ENCODE measurements around the gene UBL7. TPM values are rescaled to one million over a fixed set of nuclear protein-coding genes. Genes with fewer than 3 reads are reported as not detected.

The UBL7 gene
- total and polyA plus RNA-seq, 10 of the 15 experiments (the other 5 are each of a cell fraction or from before 2014, with no cell fraction given) = 25.9 to 145 (median 90.1) TPM

- CTCF ChIA-PET = interaction anchor here (0.6 to 22.3 kb wide), 26 partner anchors 9 to 1187 kb away, joined by 3 to 655 read pairs (median 6); partner anchors contain the start of genes ARID3B, CYP11A1 and UBL7
- H4K20me1 ChIP-seq (ENCODE audit: control insufficient read depth, insufficient read depth) = no peaks in the 10 kb centered on the region
- H3K4me3 ChIP-seq = no peak overlapping the region
- FAIRE-seq (peak; percentile 93), DNase-seq (ENCODE audit: low read depth, low spot score) (peak; percentile 55), ATAC-seq (peak; percentile 83)
- 0% methylated on average over 2 of the region's 2 CpGs for whole genome bisulfite sequencing (ENCODE audit: insufficient coverage, insufficient replicate concordance, low lambda C conversion rate, missing lambda C conversion rate)
- H3K4me2 ChIP-seq (ENCODE audit: control insufficient read depth, insufficient read depth) = no peak overlapping the region
- no peak overlapping the region for H3K9ac ChIP-seq (ENCODE audit: control insufficient read depth, insufficient read depth, low read length)
- no peak overlapping the region for H2AFZ ChIP-seq (ENCODE audit: control insufficient read depth, low read depth, low read length)
- intact Hi-C loops (cut with micrococcal nuclease; ENCODE audit: unreplicated experiment) = loop anchor here (1.0 to 2.0 kb wide), 3 partner anchors 50 to 64 kb away; no protein-coding TSS in a partner anchor
- SMC1A ChIA-PET (ENCODE audit: uncharacterized antibody, unreplicated experiment) = interaction anchor here (0.7 to 25.4 kb wide), 14 partner anchors 9 to 101 kb away, joined by 3 to 544 read pairs (median 5); partner anchors contain the start of gene UBL7
- POLR2A ChIA-PET = interaction anchor here (1.1 to 2.1 kb wide), 7 partner anchors 10 to 65 kb away, joined by 3 to 8 read pairs (median 4); no protein-coding TSS in a partner anchor
- no TSS peak for BruUV-seq (replicated peaks)
- no peaks in the 10 kb centered on the region for H3K9me3 ChIP-seq (replicated peaks; ENCODE audit: control insufficient read depth, insufficient read depth, low read length)
- H3K27ac ChIP-seq (ENCODE audit: control insufficient read depth, insufficient read depth) = no peak overlapping the region
- no peaks in the 10 kb centered on the region for H3K27me3 ChIP-seq (replicated peaks in 1 of 2; ENCODE audit: control insufficient read depth in 2 of 2, insufficient read depth in 2 of 2, low read length in 1 of 2)
- peaks cover 18% of the 10 kb centered on the region for H3K4me1 ChIP-seq (ENCODE audit: control insufficient read depth, insufficient read depth, low read length)
- in situ Hi-C loops (cut with MboI) = loop anchor here (5.0 kb wide), 1 partner anchor 57 kb away; no protein-coding TSS in a partner anchor
- RAD21 ChIA-PET (ENCODE audit: unreplicated experiment) = interaction anchor here (0.8 to 24.4 kb wide), 9 partner anchors 10 to 67 kb away, joined by 3 to 496 read pairs (median 5); no protein-coding TSS in a partner anchor
- H3K36me3 ChIP-seq (ENCODE audit: control insufficient read depth in 2 of 2, insufficient read depth in 2 of 2, low read length in 1 of 2) = no peaks in the 10 kb centered on the region
- peaks cover 10% of the 10 kb centered on the region for H3K79me2 ChIP-seq (ENCODE audit: control insufficient read depth, insufficient read depth, low read length)
- TF ChIP-seq SMAD1 (IDR thresholded peaks at IDR 0.05; ENCODE audit: low read depth, partially characterized antibody) = no peak
- TF ChIP-seq, protein P1, sequence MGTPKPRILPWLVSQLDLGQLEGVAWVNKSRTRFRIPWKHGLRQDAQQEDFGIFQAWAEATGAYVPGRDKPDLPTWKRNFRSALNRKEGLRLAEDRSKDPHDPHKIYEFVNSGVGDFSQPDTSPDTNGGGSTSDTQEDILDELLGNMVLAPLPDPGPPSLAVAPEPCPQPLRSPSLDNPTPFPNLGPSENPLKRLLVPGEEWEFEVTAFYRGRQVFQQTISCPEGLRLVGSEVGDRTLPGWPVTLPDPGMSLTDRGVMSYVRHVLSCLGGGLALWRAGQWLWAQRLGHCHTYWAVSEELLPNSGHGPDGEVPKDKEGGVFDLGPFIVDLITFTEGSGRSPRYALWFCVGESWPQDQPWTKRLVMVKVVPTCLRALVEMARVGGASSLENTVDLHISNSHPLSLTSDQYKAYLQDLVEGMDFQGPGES (IDR thresholded peaks at IDR 0.05) = no peak
- no peak for TF ChIP-seq POLR2A (IDR thresholded peaks at IDR 0.05; ENCODE audit: low read depth, low read length)
- peak; percentile 61; the same call in 1 of the 2 replicates for TF ChIP-seq MEF2A (IDR thresholded peaks at IDR 0.05; ENCODE audit: insufficient read depth, low read depth, low read length)
- TF ChIP-seq, protein P2, sequence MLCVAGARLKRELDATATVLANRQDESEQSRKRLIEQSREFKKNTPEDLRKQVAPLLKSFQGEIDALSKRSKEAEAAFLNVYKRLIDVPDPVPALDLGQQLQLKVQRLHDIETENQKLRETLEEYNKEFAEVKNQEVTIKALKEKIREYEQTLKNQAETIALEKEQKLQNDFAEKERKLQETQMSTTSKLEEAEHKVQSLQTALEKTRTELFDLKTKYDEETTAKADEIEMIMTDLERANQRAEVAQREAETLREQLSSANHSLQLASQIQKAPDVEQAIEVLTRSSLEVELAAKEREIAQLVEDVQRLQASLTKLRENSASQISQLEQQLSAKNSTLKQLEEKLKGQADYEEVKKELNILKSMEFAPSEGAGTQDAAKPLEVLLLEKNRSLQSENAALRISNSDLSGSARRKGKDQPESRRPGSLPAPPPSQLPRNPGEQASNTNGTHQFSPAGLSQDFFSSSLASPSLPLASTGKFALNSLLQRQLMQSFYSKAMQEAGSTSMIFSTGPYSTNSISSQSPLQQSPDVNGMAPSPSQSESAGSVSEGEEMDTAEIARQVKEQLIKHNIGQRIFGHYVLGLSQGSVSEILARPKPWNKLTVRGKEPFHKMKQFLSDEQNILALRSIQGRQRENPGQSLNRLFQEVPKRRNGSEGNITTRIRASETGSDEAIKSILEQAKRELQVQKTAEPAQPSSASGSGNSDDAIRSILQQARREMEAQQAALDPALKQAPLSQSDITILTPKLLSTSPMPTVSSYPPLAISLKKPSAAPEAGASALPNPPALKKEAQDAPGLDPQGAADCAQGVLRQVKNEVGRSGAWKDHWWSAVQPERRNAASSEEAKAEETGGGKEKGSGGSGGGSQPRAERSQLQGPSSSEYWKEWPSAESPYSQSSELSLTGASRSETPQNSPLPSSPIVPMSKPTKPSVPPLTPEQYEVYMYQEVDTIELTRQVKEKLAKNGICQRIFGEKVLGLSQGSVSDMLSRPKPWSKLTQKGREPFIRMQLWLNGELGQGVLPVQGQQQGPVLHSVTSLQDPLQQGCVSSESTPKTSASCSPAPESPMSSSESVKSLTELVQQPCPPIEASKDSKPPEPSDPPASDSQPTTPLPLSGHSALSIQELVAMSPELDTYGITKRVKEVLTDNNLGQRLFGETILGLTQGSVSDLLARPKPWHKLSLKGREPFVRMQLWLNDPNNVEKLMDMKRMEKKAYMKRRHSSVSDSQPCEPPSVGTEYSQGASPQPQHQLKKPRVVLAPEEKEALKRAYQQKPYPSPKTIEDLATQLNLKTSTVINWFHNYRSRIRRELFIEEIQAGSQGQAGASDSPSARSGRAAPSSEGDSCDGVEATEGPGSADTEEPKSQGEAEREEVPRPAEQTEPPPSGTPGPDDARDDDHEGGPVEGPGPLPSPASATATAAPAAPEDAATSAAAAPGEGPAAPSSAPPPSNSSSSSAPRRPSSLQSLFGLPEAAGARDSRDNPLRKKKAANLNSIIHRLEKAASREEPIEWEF (IDR thresholded peaks at IDR 0.05; ENCODE audit: insufficient replicate concordance, low read depth, low read length) = no peak
- TF ChIP-seq BACH1 (IDR thresholded peaks at IDR 0.05; ENCODE audit: borderline replicate concordance) = 0 out of 2 replicates have a peak, but pooled peaks have one; percentile 25
- TF ChIP-seq RB1 (IDR thresholded peaks at IDR 0.05; ENCODE audit: borderline replicate concordance) = peak; percentile 31; the same call in 1 of the 2 replicates
- no peak for TF ChIP-seq RBBP5 (conservative IDR thresholded peaks at IDR 0.05)
- TF ChIP-seq RAD21 (IDR thresholded peaks at IDR 0.05; ENCODE audit: insufficient read depth, low read depth, low read length) = peak; percentile 100
- no peak for TF ChIP-seq ZSCAN29 (IDR thresholded peaks at IDR 0.05)
- TF ChIP-seq MTA2 (IDR thresholded peaks at IDR 0.05; ENCODE audit: low read depth) = no peak
- TF ChIP-seq, protein P3, sequence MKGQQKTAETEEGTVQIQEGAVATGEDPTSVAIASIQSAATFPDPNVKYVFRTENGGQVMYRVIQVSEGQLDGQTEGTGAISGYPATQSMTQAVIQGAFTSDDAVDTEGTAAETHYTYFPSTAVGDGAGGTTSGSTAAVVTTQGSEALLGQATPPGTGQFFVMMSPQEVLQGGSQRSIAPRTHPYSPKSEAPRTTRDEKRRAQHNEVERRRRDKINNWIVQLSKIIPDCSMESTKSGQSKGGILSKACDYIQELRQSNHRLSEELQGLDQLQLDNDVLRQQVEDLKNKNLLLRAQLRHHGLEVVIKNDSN (IDR thresholded peaks at IDR 0.05; ENCODE audit: borderline replicate concordance, extremely low read length, insufficient read depth, low read depth, low read length) = no peak
- TF ChIP-seq GATAD2B (conservative IDR thresholded peaks at IDR 0.05; ENCODE audit: low read depth) = no peak
- no peak for TF ChIP-seq NFYA (IDR thresholded peaks at IDR 0.05; ENCODE audit: borderline replicate concordance, low read depth, low read length)
These were observed 22.1 kb downstream of the UBL7 start for GRCh38 chr15:74438721-74439316.

Data from GM12878 (cell line).